Sigmoid colon (tissue), 7 donors: ENCODE results near the gene DENND2A. TPM values are rescaled to one million over a fixed set of nuclear protein-coding genes. Genes with fewer than 3 reads are reported as not detected.

Experiments
- DNase-seq: peaks from one replicate; pipeline ENCODE4 v3.0.0-alpha.2; 2019
- H3K27ac ChIP-seq, 4 donors: fragments of 200-600 bp; sonication (generic); one replicate each; pipeline ENCODE4 v1.5.1; 2016 to 2019; ENCODE audit warnings: mild to moderate bottlenecking in 1 of 4
- H3K27me3 ChIP-seq, 3 donors: fragments of 200-600 bp; sonication (generic); one replicate each; pipeline ENCODE4 v1.5.1; 2019; ENCODE audit warnings: mild to moderate bottlenecking in 1 of 3
- H3K36me3 ChIP-seq, 4 donors: fragments of 200-600 bp; sonication (generic); one replicate each; pipeline ENCODE4 v1.5.1; 2016 to 2019
- H3K4me1 ChIP-seq, 4 donors: fragments of 200-600 bp; sonication (generic); one replicate each; pipeline ENCODE4 v1.5.1; 2017 to 2019
- H3K4me3 ChIP-seq, 4 donors: fragments of 200-600 bp; sonication (generic); one replicate each; pipeline ENCODE4 v1.5.1; 2017 to 2019; ENCODE audit warnings: mild to moderate bottlenecking in 2 of 4, moderate library complexity in 1 of 4
- H3K9me3 ChIP-seq, 4 donors: fragments of 200-600 bp in 3 of 4; sonication (generic) in 3 of 4; one replicate each; pipeline versions ENCODE4 v1.5.1 to v1.6.1; 2013 to 2019
- EP300 ChIP-seq, 4 donors: sonication (generic); formaldehyde crosslinking; IDR thresholded peaks; one replicate each; pipeline ENCODE4 v1.6.1; 2017; ENCODE audit warnings: antibody characterized with exemption in 4 of 4
- POLR2A ChIP-seq, 2 donors: fragments of 450-650 bp; IDR thresholded peaks; one replicate each; pipeline ENCODE4 v1.6.1; 2016; ENCODE audit warnings: antibody characterized with exemption in 2 of 2, mild to moderate bottlenecking in 2 of 2, moderate library complexity in 2 of 2
- POLR2AphosphoS5 ChIP-seq, 4 donors: sonication (generic); formaldehyde crosslinking; IDR thresholded peaks; one replicate each; pipeline ENCODE4 v1.6.1; 2017; ENCODE audit warnings: antibody characterized with exemption in 4 of 4
- WGBS, 2 donors: extraction: QIAGEN DNeasy Blood & Tissue Kit; methylation state at CpG; one replicate each; pipeline ENCODE4 v1.1.7; 2013; 5-methylcytosine and 5-hydroxymethylcytosine counted together
- intact Hi-C: fragments of 100-400 bp; cut with DNase I; formaldehyde crosslinking; loops from one replicate; pipeline ENCODE4 v1.15.1; 2023
- polyA plus RNA-seq, 3 donors: library from polyadenylated mRNA; stranded (reverse); fragments of 200-250 nt; gene quantifications; one replicate each; pipeline ENCODE4 v1.2.3, GENCODE V29; 2013
- total RNA-seq, 4 donors: library from RNA; depleted of rRNA; stranded (reverse); fragments of >200 nt; gene quantifications; one replicate each; pipeline ENCODE4 v1.1.0, GENCODE V29; 2016
- TF ChIP-seq, protein P1 (sequence below), 4 experiments: fragments of 450-650 bp in 3 of 4; fragments of 200-600 bp in 1 of 4; IDR thresholded peaks; one replicate each; pipeline ENCODE4 v1.5.1; 2016 to 2019; ENCODE audit warnings: antibody characterized with exemption in 4 of 4, mild to moderate bottlenecking in 3 of 4, moderate library complexity in 2 of 4
- donor health status: healthy with polysubstance abuse.
- donor health status: Bipolar disorder and iron deficiency.
- donor health status: healthy.

Gene DENND2A
- total and polyA plus RNA-seq, 7 donors, result 6.2 to 38.8 (median 11.4) TPM

GRCh38 chr7:140653319-140654108, 12.9 kb upstream of the DENND2A start:
- intact Hi-C loops, result loop anchor here (1.0 to 2.0 kb wide), 2 partner anchors 135 to 177 kb away; no protein-coding TSS in a partner anchor
- no peaks in the 10 kb centered on the region for H3K27me3 ChIP-seq
- peak; percentile 85 for DNase-seq
- no peaks in the 10 kb centered on the region for H3K36me3 ChIP-seq
- H3K9me3 ChIP-seq, result no peaks in the 10 kb centered on the region
- no peak overlapping the region for H3K4me3 ChIP-seq
- TF ChIP-seq, protein P1, sequence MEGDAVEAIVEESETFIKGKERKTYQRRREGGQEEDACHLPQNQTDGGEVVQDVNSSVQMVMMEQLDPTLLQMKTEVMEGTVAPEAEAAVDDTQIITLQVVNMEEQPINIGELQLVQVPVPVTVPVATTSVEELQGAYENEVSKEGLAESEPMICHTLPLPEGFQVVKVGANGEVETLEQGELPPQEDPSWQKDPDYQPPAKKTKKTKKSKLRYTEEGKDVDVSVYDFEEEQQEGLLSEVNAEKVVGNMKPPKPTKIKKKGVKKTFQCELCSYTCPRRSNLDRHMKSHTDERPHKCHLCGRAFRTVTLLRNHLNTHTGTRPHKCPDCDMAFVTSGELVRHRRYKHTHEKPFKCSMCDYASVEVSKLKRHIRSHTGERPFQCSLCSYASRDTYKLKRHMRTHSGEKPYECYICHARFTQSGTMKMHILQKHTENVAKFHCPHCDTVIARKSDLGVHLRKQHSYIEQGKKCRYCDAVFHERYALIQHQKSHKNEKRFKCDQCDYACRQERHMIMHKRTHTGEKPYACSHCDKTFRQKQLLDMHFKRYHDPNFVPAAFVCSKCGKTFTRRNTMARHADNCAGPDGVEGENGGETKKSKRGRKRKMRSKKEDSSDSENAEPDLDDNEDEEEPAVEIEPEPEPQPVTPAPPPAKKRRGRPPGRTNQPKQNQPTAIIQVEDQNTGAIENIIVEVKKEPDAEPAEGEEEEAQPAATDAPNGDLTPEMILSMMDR (IDR thresholded peaks at IDR 0.05), result peak; percentile 88 to 94 (median 89)
- TF ChIP-seq EP300 (IDR thresholded peaks at IDR 0.05), result no peak
- WGBS, 2 donors, result 27 to 31% methylated on average over 15 of the region's 15 CpGs
- H3K27ac ChIP-seq, result peak overlapping the region in 1 of 4 donors; percentile 14
- peaks cover 0 to 25% (median 17%) of the 10 kb centered on the region in 4 donors for H3K4me1 ChIP-seq

- 85 to 93% methylated on average over 12 of the region's 12 CpGs for WGBS, 2 donors
- H3K4me1 ChIP-seq, result peaks cover 0 to 10% (median 8%) of the 10 kb centered on the region in 4 donors
- DNase-seq, result peak; percentile 29
- H3K9me3 ChIP-seq, result no peaks in the 10 kb centered on the region
- no peak for TF ChIP-seq POLR2A (IDR thresholded peaks at IDR 0.05)
- no peak for TF ChIP-seq POLR2AphosphoS5 (IDR thresholded peaks at IDR 0.05)
- TF ChIP-seq, protein P1 (IDR thresholded peaks at IDR 0.05), result no peak
- H3K27ac ChIP-seq, result no peak overlapping the region
- intact Hi-C loops, result no loop called here
- no peak overlapping the region for H3K4me3 ChIP-seq
- no peaks in the 10 kb centered on the region for H3K36me3 ChIP-seq
- H3K27me3 ChIP-seq, result no peaks in the 10 kb centered on the region
Observed at GRCh38 chr7:140650367-140650766, 9.8 kb upstream of the DENND2A start.

GRCh38 chr7:140649556-140650205, 9.1 kb upstream of the DENND2A start:
- Histone ChIP-seq H3K27me3 (no peaks in the 10 kb centered on the region), H3K27ac (no peak overlapping the region), H3K9me3 (no peaks in the 10 kb centered on the region), H3K4me3 (no peak overlapping the region), H3K4me1 (peaks cover 0 to 10% (median 8%) of the 10 kb centered on the region in 4 donors), H3K36me3 (no peaks in the 10 kb centered on the region)
- 83 to 86% methylated on average over 6 of the region's 6 CpGs for WGBS, 2 donors
- DNase-seq, result peak; percentile 20
- TF ChIP-seq POLR2AphosphoS5 (IDR thresholded peaks at IDR 0.05), result no peak
- no peak for TF ChIP-seq EP300 (IDR thresholded peaks at IDR 0.05)
- TF ChIP-seq POLR2A (IDR thresholded peaks at IDR 0.05), result no peak
- TF ChIP-seq, protein P1 (IDR thresholded peaks at IDR 0.05), result no peak
- intact Hi-C loops, result no loop called here

- TF ChIP-seq, protein P1 (IDR thresholded peaks at IDR 0.05), result peak in 2 of 4 experiments; percentile 14 to 32
- TF ChIP-seq POLR2A (IDR thresholded peaks at IDR 0.05), result no peak
- H3K36me3 ChIP-seq, result no peaks in the 10 kb centered on the region
- H3K27ac ChIP-seq, result peak overlapping the region in 1 of 4 donors; percentile 54
- DNase-seq, result peak; percentile 58
- H3K4me3 ChIP-seq, result no peak overlapping the region
- intact Hi-C loops, result no loop called here
- no peaks in the 10 kb centered on the region for H3K27me3 ChIP-seq
- H3K4me1 ChIP-seq, result no peaks in the 10 kb centered on the region
- H3K9me3 ChIP-seq, result no peaks in the 10 kb centered on the region
- WGBS, 2 donors, result 29% methylated on average over 8 of the region's 8 CpGs
Observed at GRCh38 chr7:140646931-140647647, 6.5 kb upstream of the DENND2A start.
